ENCODE results near the gene FSTL3.

FSTL3 gene

DNA sequence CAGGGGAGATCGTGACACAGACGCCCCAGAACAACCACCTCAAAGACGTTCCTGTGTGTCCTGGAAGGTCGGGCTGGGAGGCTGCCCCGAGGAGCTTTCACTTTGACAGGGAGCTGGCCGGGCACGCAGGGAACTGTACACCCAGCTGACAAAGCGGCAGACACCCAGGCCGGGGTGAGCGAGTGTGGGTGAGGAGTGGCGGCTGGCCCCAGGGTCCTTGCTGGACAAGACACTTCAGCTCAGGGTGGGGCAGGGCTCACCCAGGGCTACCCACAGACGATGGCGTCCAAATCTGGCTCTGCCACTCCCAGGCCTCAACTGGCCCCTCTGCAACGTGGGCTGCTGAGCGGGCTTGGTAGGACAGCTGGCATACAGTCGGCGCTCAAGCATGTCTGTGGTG is 34.5 kb upstream of the FSTL3 start:
- ChIA-PET CTCF (no interaction called here), POLR2A (no interaction called here)
- no peak for DNase-seq (ENCODE audit: extremely low spot score)
- TF ChIP-seq, protein P1, sequence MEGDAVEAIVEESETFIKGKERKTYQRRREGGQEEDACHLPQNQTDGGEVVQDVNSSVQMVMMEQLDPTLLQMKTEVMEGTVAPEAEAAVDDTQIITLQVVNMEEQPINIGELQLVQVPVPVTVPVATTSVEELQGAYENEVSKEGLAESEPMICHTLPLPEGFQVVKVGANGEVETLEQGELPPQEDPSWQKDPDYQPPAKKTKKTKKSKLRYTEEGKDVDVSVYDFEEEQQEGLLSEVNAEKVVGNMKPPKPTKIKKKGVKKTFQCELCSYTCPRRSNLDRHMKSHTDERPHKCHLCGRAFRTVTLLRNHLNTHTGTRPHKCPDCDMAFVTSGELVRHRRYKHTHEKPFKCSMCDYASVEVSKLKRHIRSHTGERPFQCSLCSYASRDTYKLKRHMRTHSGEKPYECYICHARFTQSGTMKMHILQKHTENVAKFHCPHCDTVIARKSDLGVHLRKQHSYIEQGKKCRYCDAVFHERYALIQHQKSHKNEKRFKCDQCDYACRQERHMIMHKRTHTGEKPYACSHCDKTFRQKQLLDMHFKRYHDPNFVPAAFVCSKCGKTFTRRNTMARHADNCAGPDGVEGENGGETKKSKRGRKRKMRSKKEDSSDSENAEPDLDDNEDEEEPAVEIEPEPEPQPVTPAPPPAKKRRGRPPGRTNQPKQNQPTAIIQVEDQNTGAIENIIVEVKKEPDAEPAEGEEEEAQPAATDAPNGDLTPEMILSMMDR (IDR thresholded peaks at IDR 0.05; ENCODE audit: control extremely low read depth, extremely low read depth, low read depth, missing control alignments): no peak

DNA sequence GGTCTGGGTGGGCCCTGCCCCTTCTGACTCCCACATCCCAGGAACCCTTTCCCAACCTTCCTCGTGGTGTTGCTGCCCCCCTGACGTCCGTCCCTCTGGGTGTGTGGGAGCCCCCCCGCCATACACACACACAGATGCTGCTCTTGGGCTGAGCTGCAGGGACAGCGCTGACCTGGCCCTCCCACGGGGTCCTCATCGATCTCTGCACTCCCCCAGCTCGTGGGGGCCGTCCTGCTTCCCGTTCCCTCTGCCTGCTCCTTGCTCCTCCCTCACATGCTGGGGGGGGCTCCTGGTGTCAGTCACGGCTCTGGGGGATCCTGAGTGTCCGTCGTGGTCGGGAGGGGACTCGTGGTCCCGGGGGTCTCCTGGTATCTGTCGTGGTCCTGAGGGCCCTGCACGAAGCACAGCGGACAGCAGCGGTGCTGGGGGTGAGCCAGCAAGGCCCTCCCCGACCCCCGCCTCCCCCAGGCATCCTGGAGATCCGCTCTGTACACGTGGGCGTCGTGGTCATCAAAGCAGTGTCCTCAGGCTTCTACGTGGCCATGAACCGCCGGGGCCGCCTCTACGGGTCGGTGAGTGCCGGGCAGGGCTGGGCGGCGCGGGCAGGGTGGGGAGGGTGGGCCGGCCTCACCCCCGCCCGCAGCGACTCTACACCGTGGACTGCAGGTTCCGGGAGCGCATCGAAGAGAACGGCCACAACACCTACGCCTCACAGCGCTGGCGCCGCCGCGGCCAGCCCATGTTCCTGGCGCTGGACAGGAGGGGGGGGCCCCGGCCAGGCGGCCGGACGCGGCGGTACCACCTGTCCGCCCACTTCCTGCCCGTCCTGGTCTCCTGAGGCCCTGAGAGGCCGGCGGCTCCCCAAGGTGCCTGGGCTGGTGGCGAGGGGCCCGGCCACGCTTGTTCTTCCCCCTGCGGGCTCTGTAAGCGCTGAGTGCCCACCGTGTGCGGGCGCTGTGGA is 33.1 kb upstream of the FSTL3 start:
- DNase-seq (ENCODE audit: extremely low spot score): no peak
- ChIA-PET CTCF (no interaction called here), POLR2A (no interaction called here)
- TF ChIP-seq, protein P1 (IDR thresholded peaks at IDR 0.05; ENCODE audit: control extremely low read depth, extremely low read depth, low read depth, missing control alignments): no peak

DNA sequence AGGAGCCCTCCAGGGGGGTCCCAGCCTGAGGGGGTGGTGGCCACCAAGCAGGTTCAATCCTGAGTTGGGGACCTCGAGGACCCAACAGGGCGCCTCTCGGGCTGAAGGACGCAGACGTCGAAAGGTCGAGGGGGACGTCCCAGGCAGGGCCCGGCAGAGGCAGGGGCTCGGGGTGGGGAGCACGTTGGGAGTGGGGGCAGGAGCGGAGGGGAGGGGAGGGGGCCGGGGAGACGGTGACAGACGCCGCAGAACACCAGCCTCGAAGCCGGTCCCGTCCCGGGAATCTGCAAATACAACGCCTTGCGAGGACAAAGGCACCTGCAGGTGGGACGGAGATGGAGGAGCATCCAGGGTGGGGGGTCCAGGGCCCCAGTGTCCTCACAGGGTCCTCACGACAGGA is 32.5 kb upstream of the FSTL3 start:
- ChIA-PET CTCF (no interaction called here), POLR2A (no interaction called here)
- TF ChIP-seq, protein P1 (IDR thresholded peaks at IDR 0.05; ENCODE audit: control extremely low read depth, extremely low read depth, low read depth, missing control alignments): no peak
- no peak for DNase-seq (ENCODE audit: extremely low spot score)

DNA sequence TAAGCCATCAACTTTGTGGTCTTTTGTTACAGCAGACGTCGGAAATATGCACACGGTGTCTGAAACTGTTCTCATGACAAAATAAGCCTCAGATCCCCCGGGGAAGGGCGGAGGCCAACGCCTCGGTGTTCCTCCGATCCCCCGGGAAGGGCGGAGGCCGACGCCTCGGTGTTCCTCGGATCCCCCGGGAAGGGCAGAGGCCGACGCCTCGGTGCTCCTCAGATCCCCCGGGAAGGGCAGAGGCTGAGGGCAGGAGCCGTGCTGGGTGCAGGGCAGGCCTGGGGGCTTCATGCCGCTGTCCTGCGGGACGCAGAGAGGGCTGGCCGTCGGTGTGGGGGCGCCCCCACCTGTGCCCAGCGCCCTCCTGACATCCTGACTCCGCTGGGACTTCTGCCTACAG is 31.8 kb upstream of the FSTL3 start:
- TF ChIP-seq, protein P1 (IDR thresholded peaks at IDR 0.05; ENCODE audit: control extremely low read depth, extremely low read depth, low read depth, missing control alignments): no peak
- DNase-seq (ENCODE audit: extremely low spot score): no peak
- CTCF ChIA-PET: no interaction called here
- POLR2A ChIA-PET: no interaction called here

DNA sequence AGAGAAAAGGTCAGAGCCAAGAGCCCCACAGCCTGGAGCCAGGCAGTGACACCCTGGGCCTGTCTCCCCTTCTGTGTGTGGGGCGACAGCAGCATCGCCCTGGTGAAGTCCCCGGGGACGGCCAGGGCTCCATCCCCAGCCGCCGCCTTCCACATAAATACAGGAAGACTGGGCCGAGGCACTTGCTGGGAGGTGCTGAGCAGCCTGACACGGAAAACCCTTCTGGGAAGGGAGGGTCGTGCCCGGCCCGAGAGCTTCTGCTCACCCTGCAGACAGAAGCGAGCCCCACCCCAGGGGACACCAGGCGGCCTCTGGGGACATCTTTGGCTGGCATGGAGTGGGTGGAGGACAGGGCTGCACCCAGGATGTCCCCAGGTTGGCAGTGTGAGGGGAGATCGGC is 31.4 kb upstream of the FSTL3 start:
- DNase-seq (ENCODE audit: extremely low spot score): no peak
- CTCF ChIA-PET: no interaction called here
- POLR2A ChIA-PET: no interaction called here
- TF ChIP-seq, protein P1 (IDR thresholded peaks at IDR 0.05; ENCODE audit: control extremely low read depth, extremely low read depth, low read depth, missing control alignments): no peak

DNA sequence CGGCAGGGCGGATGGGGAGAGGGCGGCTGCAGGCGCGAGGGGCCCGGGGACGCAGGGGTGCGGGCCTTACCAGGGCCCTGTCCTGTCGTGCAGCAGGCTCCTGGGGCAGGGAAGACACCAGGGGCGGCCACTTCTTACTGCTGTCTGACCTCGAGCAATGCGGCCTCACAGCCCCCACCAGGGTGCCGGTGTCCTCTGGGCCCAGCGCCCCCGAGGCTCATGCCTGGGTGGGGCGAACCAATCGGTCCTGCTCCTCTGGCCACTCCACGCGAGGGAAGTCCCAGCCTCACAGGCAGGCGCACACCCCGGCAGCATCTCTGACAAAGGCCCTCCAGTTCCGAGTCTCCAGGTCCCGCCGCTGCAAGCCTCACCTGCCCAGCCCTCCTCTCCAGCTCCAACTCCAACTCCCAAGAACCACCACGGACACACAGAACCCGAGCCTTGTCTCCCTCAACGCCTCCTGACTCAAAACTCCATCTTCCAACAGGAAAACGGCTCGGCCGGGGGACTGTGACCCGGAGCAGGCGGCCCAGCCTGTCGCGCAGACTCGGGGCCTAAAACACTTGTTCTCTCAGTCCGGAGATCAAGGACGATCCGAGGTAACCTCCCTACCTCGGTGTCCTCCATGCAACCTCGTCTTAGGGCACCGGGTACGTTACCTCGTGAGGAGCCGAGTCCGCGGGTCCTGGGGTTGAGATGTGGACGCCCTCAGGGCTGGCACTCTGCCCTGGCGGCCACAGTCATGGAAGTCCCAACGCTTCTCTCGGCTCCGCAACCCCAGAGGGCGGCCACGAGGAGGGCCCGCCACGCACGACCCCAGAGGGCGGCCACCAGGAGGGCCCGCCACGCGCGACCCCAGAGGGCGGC is 30.0 kb upstream of the FSTL3 start:
- TF ChIP-seq, protein P1 (IDR thresholded peaks at IDR 0.05; ENCODE audit: control extremely low read depth, extremely low read depth, low read depth, missing control alignments): no peak
- ChIA-PET CTCF (no interaction called here), POLR2A (no interaction called here)
- no peak for DNase-seq (ENCODE audit: extremely low spot score)
